NCI-H2196 (cell line): ENCODE measurements around the gene EEA1.
"Not testable (repeated sequence)": the region's sequence is repeated elsewhere in the genome, so short reads cannot be mapped to it uniquely, and the experiment has no call there.

Source experiments
- DNase-seq: peaks from one replicate; lab custom pipeline; 2025; ENCODE audit not compliant: unreplicated experiment; lab: John Stamatoyannopoulos, UW

Gene EEA1

GRCh38 chr12:92814584-92814983, 114.5 kb downstream of the EEA1 start:
- no peak for DNase-seq

GRCh38 chr12:92810370-92810769, 118.7 kb downstream of the EEA1 start:
- no peak for DNase-seq

- no peak for DNase-seq
Observed at GRCh38 chr12:92803903-92804302, 125.2 kb downstream of the EEA1 start.

- no peak for DNase-seq
Observed at GRCh38 chr12:92802906-92803305, 126.2 kb downstream of the EEA1 start.

GRCh38 chr12:92796650-92797049, 132.4 kb downstream of the EEA1 start:
- no peak for DNase-seq

GRCh38 chr12:92794814-92795213, 134.3 kb downstream of the EEA1 start:
- no peak for DNase-seq

- DNase-seq, result not testable (repeated sequence)
Observed at GRCh38 chr12:92794356-92794755, 134.7 kb downstream of the EEA1 start.

- DNase-seq, result no peak
Observed at GRCh38 chr12:92786045-92786444, 143.1 kb downstream of the EEA1 start.

- DNase-seq, result no peak
Observed at GRCh38 chr12:92785563-92785950, 143.5 kb downstream of the EEA1 start.

- DNase-seq, result peak; percentile 76
Observed at GRCh38 chr12:92784797-92785562, 144.1 kb downstream of the EEA1 start.

GRCh38 chr12:92784356-92784755, 144.7 kb downstream of the EEA1 start:
- no peak for DNase-seq

- DNase-seq, result no peak
Observed at GRCh38 chr12:92779902-92780301, 149.2 kb downstream of the EEA1 start.

- DNase-seq, result no peak
Observed at GRCh38 chr12:92778525-92778924, 150.6 kb downstream of the EEA1 start.

GRCh38 chr12:92775416-92775815, 153.7 kb downstream of the EEA1 start:
- no peak for DNase-seq

- no peak for DNase-seq
Observed at GRCh38 chr12:92771001-92771400, 158.1 kb downstream of the EEA1 start.

GRCh38 chr12:92769124-92769901, 159.8 kb downstream of the EEA1 start:
- no peak for DNase-seq

- DNase-seq, result no peak
Observed at GRCh38 chr12:92765871-92766270, 163.2 kb downstream of the EEA1 start.

- no peak for DNase-seq
Observed at GRCh38 chr12:92764831-92765230, 164.3 kb downstream of the EEA1 start.

GRCh38 chr12:92762773-92763172, 166.3 kb downstream of the EEA1 start:
- no peak for DNase-seq

GRCh38 chr12:92759634-92760268, 169.3 kb downstream of the EEA1 start:
- no peak for DNase-seq

- no peak for DNase-seq
Observed at GRCh38 chr12:92757597-92758121, 171.4 kb downstream of the EEA1 start.
